KBM-7 (cell line): ENCODE results near the gene MYO18B.

Experiments used
- DNase-seq: peaks from one replicate; pipeline ENCODE4 v3.0.0-alpha.2; 2015
- in situ Hi-C: fragments of 300-500 bp; cut with MboI; formaldehyde crosslinking; loops from 2 replicates; pipeline ENCODE4 v1.14.3; 2020; ENCODE audit warnings: low sequenced_read_pairs, low pct_unique_long_range_greater_than_20kb, mixed read lengths

Gene MYO18B

DNA sequence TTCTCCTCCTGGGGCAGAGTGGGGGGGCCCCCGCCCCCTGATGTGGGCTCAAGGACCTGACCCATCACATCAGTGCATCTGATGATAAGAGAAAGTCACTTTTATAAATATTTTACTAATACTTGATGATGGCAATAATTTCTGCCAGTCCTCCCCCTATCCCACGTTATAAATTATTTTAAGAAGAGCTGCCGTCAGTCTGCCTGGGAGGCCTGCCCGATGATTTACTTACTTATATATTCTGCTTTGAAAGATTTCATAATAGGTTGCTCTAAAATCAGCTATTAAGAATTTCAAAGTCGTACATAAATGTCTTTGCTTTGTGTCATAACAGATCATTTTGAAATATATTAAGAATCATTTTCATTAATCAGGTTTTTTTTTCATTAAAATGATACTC lies 58.8 kb downstream of the MYO18B start:
- no peak for DNase-seq
- in situ Hi-C loops, result no loop called here

DNA sequence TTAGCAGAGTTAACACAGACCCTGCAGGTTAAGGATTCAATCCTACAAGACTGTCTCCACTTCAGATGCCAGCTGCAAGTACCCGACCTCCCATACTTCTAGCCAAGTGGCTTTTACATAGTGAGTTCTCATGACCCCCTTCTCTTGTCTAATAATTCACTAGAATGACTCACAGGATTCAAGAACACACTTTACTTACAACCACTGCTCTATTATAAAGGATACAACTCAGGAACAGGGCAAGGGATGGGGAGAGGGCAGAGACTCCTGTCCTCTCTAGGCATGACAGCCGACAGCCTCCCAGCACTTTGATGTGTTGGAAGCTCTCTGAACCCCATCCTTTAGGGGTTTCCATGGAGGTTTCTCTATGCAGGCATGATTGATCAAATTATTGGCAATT lies 60.0 kb downstream of the MYO18B start:
- in situ Hi-C loops, result no loop called here

DNA sequence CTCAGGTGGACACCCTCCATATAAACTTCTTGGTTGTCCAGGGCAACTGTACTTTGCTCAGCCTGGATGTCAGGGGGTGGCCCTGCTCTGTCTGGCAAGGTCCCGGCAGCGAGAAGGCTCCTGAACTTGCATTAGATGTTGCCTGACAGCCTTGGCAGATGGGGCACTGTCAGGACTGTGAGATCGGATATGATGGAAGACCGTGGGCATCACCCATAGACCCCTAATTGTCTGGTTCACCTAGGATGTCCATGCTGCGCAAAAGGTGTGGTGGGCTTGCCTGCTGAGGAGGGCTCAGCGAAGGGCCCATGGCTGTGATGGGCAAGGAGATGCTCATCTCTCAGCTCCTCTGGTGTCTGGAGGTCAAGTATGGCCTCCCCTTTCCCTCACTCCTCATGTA lies 62.7 kb downstream of the MYO18B start:
- in situ Hi-C loops, result no loop called here
- no peak for DNase-seq

More for the DNA sequence above, 60.0 kb downstream of the MYO18B start:
- no peak for DNase-seq

DNA sequence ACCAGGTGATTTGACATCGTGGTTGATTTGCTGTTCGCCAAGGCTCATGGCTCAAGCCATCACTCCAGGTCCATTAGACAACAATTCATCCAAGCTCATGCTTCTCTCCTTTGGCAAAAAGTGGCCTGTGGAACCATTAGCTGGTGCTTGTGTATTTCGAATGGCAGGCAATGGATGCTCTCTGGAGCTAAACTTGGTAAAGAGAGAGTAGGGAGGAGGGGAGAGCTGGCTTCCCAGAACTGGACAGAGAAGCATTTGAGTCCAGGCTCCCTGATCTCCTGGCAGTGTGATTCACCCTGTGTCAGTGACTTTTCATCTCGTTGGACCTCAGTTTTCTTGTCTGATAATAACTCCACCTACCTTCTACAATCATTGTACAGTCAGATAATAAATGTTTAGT lies 64.6 kb downstream of the MYO18B start:
- DNase-seq, result no peak
- in situ Hi-C loops, result no loop called here

DNA sequence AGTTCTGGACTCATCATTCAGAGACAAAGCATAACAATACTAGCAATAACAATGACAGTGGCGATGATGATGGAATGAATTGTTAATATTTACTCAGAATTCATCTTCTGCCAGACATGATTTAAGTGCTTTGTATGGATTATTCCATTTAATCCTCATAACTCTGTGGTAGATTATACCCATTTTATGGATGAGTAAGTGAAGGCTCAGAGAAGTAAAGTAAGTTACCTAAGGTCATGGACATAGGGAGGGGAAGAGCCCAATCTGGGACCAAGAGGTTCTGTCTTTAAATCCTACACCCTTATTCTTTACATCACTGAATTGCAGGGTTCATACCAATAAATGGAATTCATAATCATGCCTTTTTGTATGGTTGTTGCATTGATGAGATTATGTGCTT lies 72.7 kb downstream of the MYO18B start:
- DNase-seq, result no peak
- in situ Hi-C loops, result no loop called here

DNA sequence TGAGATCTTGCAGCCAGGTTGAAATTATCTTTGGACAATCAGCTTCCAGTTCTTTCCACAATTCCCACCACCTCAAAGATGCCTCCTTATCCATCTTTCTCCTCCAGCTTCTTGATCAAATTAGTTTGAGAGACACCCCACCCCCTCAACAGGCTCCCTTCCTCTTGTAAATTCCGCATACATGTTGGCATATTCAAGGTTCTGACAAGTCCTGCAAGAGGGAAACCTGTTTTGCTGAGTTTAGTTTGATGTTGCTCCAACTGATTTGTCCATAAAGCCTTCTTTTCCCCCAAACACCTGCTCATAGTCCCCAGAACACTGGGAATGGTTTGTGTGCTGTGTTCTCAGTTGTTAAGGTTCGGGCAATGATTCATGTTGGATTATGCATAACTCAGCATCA lies 73.6 kb downstream of the MYO18B start:
- in situ Hi-C loops, result no loop called here
- no peak for DNase-seq

DNA sequence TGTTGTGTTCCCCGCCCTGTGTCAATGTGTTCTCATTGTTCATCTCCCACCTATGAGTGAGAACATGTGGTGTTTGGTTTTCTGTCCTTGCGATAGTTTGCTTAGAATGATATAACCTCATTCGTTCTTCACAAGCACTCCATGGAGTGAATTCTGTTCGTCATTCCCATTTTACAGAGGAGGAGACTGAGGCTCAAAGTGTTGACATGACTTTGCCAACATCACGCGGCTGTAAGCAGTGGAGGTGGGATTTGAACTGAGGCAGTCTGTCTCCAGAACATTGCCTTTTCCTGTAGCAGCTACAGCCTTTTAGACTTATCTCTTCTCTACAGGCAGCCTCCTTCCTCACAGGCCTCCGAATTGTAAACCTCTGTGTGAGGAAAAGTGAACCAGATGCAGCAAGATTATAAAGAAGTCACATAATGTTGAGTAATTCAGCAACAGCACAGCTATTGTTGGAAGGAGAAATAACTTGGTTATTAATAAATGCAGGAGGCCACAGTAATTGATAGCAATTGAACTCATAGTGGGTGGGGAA lies 74.6 kb downstream of the MYO18B start:
- no peak for DNase-seq
- in situ Hi-C loops, result no loop called here

DNA sequence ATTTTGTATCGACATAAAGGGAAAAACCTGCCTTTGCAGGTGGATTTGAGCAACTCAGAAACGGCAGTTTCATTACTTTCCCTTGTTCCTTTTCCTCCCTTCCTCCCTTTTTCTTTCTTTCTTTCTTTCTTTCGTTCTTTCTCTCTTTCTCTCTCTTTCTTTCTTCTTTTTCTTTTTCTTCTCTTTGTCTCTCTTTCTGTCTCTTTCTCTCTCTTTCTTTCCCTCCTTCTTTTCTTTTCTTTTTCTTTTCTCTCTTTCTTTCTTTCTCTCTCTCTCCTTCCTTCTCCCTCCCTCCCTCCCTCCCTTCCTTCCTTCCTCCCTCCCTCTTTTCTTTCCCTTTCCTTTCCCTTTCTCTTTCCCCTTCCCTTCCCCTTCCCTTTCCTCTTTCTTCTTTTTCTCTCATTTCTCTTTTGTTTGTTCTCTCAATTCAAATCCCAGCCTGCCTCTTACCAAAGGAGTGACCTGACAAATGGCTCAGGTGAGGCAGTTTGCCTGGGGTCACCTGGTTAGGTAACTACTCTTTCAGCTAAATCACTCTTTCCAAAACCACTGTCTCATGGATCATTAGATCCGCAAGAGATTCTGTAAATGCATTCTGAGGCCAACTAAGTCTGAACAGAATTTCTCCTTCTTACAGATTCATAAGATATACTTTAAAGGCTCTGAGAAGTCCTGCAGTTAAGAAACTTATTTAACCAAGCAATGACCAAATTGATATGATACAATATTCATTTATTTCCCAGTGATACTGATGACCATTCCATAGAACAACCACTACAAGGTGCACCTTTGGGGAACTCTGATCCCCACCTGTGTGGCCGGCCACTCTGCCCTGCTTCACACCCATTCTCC lies 75.3 kb downstream of the MYO18B start:
- no peak for DNase-seq
- in situ Hi-C loops, result no loop called here

DNA sequence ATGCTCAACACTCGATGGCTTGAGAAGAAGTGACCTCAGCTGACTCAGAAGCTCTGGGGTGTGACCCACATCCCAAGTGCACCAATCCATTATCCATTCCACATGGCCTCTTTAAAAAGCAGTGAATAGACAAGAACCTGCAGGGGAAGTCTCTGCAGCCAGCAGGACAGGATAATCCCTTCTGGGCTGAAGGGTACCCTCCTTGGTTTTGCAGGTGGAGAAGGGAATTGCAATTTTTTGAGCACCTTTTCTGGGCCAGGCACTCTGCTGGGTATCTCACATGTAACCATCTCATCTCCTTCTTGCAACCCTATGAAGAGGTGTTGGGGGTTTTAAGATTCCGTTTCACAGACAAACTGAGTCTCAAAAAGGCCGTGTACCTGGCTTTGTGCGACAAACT lies 76.6 kb downstream of the MYO18B start:
- no peak for DNase-seq
- in situ Hi-C loops, result no loop called here

DNA sequence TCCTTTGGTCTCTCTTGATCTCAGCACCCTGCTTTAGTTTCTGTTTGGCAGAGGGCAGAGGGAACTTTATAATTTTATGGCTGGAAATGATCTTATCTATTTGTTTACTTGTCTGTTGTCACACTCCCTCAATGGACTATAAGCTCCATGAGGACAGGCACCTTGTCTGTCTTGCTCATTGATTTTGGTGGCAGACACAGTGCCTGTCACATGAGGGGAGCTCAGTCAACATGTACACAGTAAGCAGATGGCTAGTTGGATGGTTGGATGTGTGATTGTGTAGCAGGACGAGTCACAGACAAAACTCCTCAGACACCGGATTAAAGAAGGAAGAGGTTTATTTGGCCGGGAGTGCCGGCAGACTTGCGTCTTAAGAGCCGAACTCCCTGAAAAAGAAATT lies 80.4 kb downstream of the MYO18B start:
- no peak for DNase-seq
- in situ Hi-C loops, result no loop called here

DNA sequence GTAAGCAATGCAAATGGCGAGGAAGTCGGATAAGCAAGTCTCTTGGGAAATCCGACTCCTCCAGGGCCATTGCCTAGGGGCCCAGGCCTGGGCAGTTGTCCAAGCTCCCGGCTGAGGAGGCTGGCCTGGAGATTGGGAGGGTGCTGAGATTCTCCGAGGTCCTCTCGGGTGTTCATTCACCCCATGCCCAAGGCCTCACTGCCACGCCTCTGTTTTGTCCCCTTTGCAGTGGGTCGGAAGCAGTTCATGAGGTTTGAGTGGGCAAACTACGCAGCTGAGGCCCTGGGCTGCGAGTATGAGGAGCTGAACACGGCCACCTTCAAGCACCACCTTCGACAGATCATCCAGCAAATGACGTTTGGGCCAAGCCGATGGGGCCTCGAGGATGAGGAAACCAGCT lies 81.3 kb downstream of the MYO18B start:
- no peak for DNase-seq
- in situ Hi-C loops, result no loop called here

DNA sequence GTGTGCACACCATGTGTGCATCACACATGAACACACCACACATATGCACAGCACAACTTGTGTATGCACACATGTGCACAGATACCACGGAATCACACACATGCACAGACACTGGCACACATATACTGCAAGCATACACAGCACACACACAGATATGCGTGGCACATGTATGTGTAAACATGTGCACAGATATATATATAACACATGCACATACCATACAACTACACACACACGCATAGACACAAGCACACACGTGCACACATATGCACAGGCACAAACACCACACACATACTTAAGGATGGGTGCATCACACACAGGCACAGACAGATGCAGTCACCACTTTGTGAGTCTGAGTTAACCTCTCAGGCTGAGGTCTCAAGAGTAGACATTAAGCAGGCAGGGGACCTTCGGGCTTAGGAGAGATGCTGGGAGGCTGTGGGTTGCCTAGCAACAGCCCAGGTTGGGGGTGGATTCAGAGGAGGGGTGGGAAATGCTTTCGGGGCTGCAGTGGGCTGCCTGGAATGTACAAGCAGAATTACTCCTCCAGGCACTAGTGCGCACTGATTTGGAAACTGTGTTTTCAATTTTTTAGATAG lies 82.9 kb downstream of the MYO18B start:
- in situ Hi-C loops, result no loop called here
- DNase-seq, result no peak

DNA sequence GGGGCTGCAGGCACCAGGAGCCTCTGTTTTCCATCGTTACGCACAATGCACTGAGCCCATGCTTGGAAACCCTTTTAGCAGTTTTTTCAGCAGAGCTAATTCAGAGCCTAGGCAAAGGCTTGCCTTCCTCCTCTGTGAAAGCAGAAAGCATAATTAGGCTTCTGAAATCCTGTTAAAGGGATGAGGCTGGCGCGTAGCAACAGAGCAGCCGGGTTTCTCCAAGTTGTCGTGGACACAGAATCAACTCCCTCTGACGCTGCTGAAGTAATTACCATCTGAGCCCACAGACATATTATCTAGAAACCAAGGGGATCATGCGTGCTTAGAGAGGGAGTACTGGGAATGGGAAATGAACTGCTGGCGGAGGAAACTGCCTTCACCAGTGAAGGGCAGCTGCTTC lies 85.4 kb downstream of the MYO18B start:
- no peak for DNase-seq
- in situ Hi-C loops, result no loop called here

DNA sequence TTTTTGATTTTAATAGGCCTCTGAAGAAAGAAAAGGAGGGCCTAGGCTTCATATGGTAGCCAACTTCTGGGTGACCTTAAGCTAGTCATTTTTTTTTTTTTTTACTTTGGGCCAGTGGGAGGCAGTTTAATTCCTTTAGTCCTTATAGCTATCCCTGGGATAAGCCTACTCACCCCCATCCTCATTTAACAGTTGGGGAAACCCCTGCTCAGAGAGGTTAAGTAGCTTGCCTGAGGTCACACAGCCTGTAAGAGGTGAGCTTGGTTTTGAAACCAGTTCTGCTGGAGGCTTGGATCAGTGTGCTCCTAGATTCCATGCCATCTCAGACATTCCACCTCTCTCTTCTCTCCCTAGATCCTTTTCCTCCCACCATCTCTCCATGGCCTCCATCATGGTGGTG lies 86.4 kb downstream of the MYO18B start:
- in situ Hi-C loops, result no loop called here
- no peak for DNase-seq

DNA sequence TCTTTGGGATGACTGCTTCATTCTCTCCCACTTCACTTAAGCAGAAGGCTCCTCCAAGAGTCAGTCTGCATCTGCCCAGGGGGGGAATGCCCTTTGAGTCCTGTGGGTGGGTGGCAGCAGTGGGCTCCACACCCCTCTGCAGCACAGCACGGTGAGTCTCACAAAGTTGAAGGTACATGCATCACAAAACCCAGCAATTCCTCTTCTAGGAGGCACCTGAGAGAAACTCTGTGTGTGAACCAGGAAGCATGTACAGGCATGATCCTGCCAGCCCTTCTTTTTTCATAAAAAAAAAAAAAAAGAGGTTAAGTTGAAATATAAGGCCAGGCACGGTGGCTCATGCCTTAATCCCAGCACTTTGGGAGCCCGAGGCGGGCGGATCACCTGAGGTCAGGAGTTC lies 87.2 kb downstream of the MYO18B start:
- in situ Hi-C loops, result no loop called here
- DNase-seq, result no peak

DNA sequence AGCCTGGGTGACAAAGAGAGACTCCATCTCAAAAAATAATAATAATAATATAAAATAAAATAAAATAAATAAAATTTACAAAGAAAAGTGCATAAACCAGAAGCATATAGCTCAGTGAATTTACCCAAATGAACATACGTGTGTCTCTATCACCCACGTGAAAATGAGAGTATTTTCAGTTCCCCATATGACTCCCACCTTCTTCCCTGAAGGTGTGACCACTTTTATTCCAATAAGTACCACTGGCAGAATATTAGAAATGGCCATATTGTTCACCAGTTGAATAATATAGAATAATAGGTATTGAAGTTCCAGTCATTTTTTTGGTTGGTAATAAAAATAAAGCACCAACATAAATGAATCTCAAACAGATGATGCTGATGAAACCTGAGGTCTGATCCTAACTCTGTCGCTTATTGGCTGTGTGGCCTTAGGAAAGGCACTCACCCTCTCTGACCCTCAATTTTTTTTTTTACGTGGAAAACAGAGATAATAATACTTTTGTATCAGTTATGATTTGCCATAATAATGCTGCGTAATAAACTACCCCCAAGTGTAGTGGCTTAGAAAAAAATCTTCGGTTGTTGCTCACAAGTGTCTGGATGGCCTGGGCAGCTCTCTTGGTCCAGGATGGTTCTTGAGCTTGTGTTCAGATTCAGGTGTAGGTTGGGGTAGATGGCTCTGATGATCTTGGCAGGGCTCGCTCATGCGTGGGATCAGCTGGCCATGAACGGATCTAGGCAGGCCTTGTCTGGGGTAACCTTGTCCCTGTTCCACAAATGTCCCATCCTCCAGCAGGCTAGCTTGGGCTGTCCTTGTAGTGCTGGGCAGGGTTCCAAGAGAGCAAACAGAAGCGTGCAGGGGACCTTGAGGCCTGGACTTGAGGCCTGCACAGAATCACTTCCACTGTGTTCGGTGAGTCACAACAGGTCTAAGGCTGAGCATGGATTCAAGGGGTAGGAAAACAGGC lies 88.1 kb downstream of the MYO18B start:
- no peak for DNase-seq
- in situ Hi-C loops, result no loop called here

DNA sequence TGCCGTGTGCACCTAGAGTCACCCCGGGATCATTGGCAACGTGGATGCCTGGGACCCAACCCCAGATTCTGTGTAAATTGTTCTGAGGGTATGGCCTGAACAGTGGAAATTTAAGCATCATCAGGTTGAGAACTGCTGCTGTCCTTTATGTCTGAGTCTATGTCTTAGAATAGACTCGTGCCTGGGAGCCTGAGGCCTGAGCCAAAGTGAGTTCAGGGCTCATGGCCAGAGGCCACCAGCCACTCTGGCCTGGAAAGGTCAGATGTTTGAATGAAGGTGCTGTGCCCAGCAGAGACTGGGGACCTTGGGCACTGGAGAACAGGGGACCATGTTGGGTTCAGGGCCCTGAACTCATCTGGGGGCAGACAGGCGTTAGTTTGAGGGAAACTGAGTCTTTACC lies 91.1 kb downstream of the MYO18B start:
- in situ Hi-C loops, result no loop called here
- no peak for DNase-seq

DNA sequence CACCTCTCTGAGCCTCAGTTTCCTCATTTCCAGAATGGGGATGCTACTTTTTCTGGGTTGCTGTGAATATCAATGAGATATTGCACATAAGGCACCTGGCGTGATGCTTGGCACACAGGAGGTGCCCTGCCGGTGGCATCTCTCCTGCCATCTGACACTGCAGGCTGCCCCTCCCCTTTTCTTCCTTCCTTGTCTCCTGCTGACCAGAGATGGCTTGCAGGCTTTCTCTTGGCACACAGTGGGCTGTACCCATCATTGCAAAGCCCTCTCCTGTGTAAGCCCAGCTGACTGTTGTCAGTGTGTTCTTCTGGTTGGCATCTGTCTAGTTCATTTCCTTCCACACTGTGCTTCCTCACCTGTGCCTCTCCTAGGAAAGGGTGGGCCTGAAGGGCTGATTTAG lies 91.7 kb downstream of the MYO18B start:
- no peak for DNase-seq
- in situ Hi-C loops, result no loop called here

DNA sequence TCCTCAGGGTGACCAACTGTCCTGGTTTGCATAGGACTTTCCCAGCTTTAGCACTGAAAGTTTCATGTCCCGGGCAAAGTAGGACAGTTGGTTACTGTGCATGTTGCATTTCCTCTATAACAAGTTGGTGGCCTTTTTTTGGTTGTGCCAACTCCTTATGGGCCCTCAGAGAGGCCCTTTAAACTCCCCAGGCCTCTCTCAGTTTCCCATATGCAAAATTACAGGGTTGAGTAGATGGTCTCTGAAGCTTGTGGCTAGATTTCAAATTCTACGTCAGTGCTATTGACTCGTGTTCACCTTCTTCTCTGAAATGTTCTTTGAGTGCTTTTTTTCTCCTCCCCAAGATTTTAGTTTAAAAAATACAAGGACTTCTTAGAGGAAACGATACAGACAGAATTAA lies 92.5 kb downstream of the MYO18B start:
- no peak for DNase-seq
- in situ Hi-C loops, result no loop called here

DNA sequence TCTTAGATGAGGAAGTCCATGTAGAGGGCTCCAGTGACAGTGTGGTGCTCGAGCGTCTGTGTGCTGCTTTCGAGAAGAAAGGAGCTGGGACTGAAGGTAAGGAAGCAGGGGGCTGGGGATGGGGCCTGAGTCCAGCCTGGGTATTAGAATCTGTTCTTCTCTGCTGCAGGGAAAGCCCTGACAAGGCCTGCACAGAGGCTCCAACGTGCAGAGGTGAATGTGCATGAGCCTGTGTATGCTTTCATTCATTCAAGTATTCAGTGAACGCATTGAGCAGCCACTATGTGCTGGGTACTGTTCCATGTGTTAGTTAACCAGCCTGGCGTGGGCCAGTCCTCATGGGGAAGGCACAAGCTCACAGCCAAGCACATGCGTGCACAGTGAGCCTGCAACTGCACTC lies 93.4 kb downstream of the MYO18B start:
- in situ Hi-C loops, result no loop called here
- no peak for DNase-seq
